Ovary (tissue), 9 donors: ENCODE measurements around the gene ZNF415. TPM values are rescaled to one million over a fixed set of nuclear protein-coding genes. Genes with fewer than 3 reads are reported as not detected.
"Not testable (repeated sequence)": the region's sequence is repeated elsewhere in the genome, so short reads cannot be mapped to it uniquely, and the experiment has no call there.

Experiments
- DNase-seq, 5 donors: peaks; one replicate each; pipeline ENCODE4 v3.0.0-alpha.2; 2019 to 2020
- H3K27ac ChIP-seq, 2 donors: fragments of 200-600 bp; one replicate each; pipeline versions ENCODE4 v1.5.1 to v1.8.0; 2019 to 2022
- H3K27me3 ChIP-seq: fragments of 200-600 bp; one replicate; pipeline ENCODE4 v1.8.0; 2022
- H3K36me3 ChIP-seq: fragments of 200-600 bp; sonication (generic); one replicate; pipeline ENCODE4 v1.5.1; 2019
- H3K4me1 ChIP-seq: one replicate; pipeline ENCODE4 v1.8.1; 2013; ENCODE audit warnings: mild to moderate bottlenecking, moderate library complexity; ENCODE audit not compliant: insufficient read depth
- H3K4me3 ChIP-seq: fragments of 200-600 bp; sonication (generic); one replicate; pipeline ENCODE4 v1.5.1; 2017
- H3K9me3 ChIP-seq, 2 donors: fragments of 200-600 bp in 1 of 2; sonication (generic) in 1 of 2; one replicate each; pipeline versions ENCODE4 v1.5.1 to v1.8.1; 2013 to 2019; ENCODE audit warnings: mild to moderate bottlenecking in 1 of 2, moderate library complexity in 1 of 2
- EP300 ChIP-seq: sonication (generic); formaldehyde crosslinking; IDR thresholded peaks from one replicate; pipeline ENCODE4 v1.6.1; 2017; ENCODE audit warnings: antibody characterized with exemption
- POLR2A ChIP-seq: fragments of 450-650 bp; IDR thresholded peaks from one replicate; pipeline ENCODE4 v1.6.1; 2017; ENCODE audit warnings: antibody characterized with exemption, mild to moderate bottlenecking, moderate library complexity
- WGBS, 3 donors: extraction: QIAGEN DNeasy Blood & Tissue Kit in 1 of 3; methylation state at CpG; one replicate each; pipeline versions ENCODE4 v1.1.5 to v1.1.7; 2013 to 2017; 5-methylcytosine and 5-hydroxymethylcytosine counted together
- intact Hi-C, 4 donors: fragments of 100-400 bp; cut with DNase I; formaldehyde crosslinking; loops; one replicate each; pipeline versions ENCODE4 v1.11.0 to v1.15.1; 2022 to 2023
- polyA plus RNA-seq, 2 donors: library from polyadenylated mRNA; stranded (reverse); fragments of 200-250 nt in 1 of 2; fragments of 350-450 nt in 1 of 2; fragmentation: Illumina TruSeq in 1 of 2; extraction: RNeasy Lipid Tissue Mini Kit (QIAGEN cat#74804) in 1 of 2; gene quantifications; one replicate each; pipeline ENCODE4 v1.2.3, GENCODE V29; 2013 to 2014
- total RNA-seq, 7 donors: library from RNA; depleted of rRNA in 2 of 7; stranded (reverse); fragments of >200 nt in 2 of 7; fragmentation: NEBNext Ultra II Directional in 3 of 7; extraction: Animal tissue kit (Norgen Biotek cat#: 25700) in 3 of 7; gene quantifications; one replicate each; pipeline versions ENCODE4 v1.1.0 to v1.2.4, GENCODE V29; 2016 to 2023
- TF ChIP-seq, protein P1 (sequence below), 3 donors: fragments of 450-650 bp in 2 of 3; fragments of 200-600 bp in 1 of 3; IDR thresholded peaks; one replicate each; pipeline versions ENCODE4 v1.5.1 to v1.8.0; 2016 to 2022; ENCODE audit warnings: antibody characterized with exemption in 3 of 3, mild to moderate bottlenecking in 1 of 3
- donor health status: DM: no; HTN: no; CAD: no; lungs with moderate emphysema.
- donor health status: DM: no; HTN: no; CAD: no.
- donor health status: Bipolar disorder and iron deficiency.
- donor health status: DM: yes; HTN: yes; CAD: no.
- donor health status: DM: no; HTN: no; CAD: no.
- donor health status: DM: yes; HTN: yes; CAD: no.

Gene ZNF415
- total and polyA plus RNA-seq, 9 donors, result 7.0 to 18.6 (median 12.4) TPM

DNA sequence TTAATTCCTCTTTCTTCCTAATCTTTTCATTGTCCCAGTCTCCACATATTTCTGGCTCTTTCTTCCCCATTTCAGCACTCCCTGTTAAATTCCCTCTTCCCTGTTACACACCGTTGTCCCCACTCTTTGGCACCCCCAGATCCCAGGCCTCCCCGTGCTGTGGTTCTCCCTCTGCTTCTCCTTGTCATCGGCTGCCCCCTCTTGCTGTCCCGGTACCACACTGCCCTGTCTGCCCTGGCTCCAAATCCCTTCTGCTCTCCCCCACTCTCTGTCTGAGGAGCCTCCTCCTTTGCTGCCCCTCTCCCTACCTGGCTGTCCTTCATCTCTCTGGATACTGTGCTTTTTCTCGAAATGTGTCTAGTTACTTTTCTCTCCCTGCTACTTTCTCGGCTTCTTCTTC is 983 bp downstream of the ZNF415 start:
- WGBS, 3 donors, result 30 to 38% (median 32%) methylated on average over 6 of the region's 6 CpGs
- peaks cover 4% of the 10 kb centered on the region for H3K4me1 ChIP-seq
- TF ChIP-seq POLR2A (no peak), EP300 (no peak)
- TF ChIP-seq, protein P1, sequence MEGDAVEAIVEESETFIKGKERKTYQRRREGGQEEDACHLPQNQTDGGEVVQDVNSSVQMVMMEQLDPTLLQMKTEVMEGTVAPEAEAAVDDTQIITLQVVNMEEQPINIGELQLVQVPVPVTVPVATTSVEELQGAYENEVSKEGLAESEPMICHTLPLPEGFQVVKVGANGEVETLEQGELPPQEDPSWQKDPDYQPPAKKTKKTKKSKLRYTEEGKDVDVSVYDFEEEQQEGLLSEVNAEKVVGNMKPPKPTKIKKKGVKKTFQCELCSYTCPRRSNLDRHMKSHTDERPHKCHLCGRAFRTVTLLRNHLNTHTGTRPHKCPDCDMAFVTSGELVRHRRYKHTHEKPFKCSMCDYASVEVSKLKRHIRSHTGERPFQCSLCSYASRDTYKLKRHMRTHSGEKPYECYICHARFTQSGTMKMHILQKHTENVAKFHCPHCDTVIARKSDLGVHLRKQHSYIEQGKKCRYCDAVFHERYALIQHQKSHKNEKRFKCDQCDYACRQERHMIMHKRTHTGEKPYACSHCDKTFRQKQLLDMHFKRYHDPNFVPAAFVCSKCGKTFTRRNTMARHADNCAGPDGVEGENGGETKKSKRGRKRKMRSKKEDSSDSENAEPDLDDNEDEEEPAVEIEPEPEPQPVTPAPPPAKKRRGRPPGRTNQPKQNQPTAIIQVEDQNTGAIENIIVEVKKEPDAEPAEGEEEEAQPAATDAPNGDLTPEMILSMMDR (IDR thresholded peaks at IDR 0.05), result no peak
- no peaks in the 10 kb centered on the region for H3K9me3 ChIP-seq
- no peak overlapping the region for H3K27ac ChIP-seq
- no peaks in the 10 kb centered on the region for H3K36me3 ChIP-seq
- DNase-seq, result no peak
- H3K27me3 ChIP-seq, result no peaks in the 10 kb centered on the region
- peak overlapping the region; percentile 60 for H3K4me3 ChIP-seq
- intact Hi-C loops, result no loop called here

DNA sequence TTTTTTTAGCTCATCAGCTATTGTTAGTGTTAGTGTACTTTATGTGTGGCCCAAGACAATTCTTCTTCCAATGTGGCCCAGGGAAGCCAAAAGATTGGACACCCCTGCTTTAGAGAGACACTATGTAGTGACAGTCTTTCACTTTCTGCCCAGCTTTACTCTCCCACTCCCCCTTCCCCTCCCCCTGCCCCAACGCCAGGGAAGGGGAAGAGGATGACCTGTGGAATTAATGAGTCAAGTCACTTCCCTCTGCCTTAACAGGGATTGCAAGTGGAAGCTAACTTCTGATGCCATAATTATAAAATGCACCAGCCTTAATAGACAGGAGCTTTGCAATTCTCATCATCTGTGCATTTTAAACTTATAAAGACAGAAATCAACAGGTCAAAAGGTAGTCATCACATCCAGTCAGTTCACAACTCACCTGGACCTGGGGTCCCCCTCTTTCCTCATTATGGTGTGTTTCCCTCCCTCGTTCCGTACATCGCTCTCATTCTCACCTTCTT is 1.6 kb downstream of the ZNF415 start:
- TF ChIP-seq, protein P1 (IDR thresholded peaks at IDR 0.05), result no peak
- WGBS, 3 donors, result 81 to 87% (median 82%) methylated on average over 4 of the region's 4 CpGs
- Histone ChIP-seq H3K27ac (no peak overlapping the region), H3K36me3 (no peaks in the 10 kb centered on the region), H3K9me3 (no peaks in the 10 kb centered on the region), H3K4me3 (no peak overlapping the region), H3K4me1 (peaks cover 4% of the 10 kb centered on the region), H3K27me3 (no peaks in the 10 kb centered on the region)
- intact Hi-C loops, result no loop called here
- no peak for DNase-seq

DNA sequence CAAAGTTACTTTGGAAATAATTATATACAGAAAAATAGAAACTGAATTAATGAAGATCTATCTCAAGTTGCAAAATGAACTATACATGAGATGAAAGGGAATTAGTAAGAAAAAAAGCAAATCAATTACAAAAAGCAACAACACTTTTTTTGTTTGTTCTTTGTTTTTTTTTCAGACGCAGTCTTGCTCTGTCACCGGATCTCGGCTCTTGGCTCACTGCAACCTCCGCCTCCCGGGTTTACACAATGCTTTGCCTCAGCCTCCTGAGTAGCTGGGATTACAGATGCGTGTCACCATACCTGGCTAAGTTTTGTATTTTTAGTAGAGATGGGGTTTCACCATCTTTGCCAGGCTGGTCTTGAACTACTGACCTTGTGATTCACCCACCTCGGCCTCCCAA is 2.2 kb downstream of the ZNF415 start:
- H3K27me3 ChIP-seq, result no peaks in the 10 kb centered on the region
- no peaks in the 10 kb centered on the region for H3K9me3 ChIP-seq
- DNase-seq, result no peak
- H3K4me1 ChIP-seq, result peaks cover 4% of the 10 kb centered on the region
- TF ChIP-seq, protein P1 (IDR thresholded peaks at IDR 0.05), result no peak
- TF ChIP-seq EP300 (no peak), POLR2A (no peak)
- intact Hi-C loops, result no loop called here
- H3K36me3 ChIP-seq, result no peaks in the 10 kb centered on the region
- WGBS, 3 donors, result 86 to 90% (median 88%) methylated on average over 7 of the region's 7 CpGs
- no peak overlapping the region for H3K27ac ChIP-seq
- no peak overlapping the region for H3K4me3 ChIP-seq

DNA sequence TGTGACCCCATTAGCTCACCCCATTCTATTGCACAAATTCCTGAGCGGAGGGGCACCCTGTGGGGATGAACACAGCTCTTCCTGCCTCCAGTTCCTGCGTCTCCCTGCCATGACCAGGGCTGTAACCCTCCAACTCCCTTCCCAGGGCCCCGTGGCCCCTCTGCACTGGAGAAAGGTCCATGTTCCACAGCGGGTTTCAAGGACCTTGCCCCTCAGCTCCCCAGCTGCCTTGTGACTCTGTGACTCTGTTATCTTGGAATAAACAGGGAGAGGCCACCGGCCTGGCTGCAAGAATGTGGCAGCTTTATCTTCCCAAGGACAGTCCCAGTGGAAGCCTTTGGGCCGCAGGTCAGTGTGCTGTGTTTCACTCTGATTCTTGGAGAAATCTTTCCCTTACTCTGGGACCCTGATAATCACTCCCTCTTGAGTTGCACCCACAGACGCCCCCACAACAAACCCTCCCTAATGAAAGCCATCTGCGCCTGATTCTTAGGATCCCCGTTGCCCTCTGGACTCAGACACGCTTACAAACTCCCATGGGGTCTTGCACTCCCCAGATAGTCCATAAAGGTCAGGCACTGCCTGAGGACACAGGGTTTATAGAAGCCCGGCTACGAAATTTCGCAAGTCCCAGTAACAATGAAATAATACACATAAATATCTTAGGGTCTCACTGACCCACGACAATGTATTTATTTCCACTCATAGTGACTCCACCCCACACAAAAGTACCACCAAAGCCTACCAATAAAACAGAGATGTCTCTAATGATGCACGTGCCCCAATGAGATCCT is 5.8 kb downstream of the ZNF415 start:
- H3K27ac ChIP-seq, H3K27me3 ChIP-seq, H3K4me1 ChIP-seq, intact Hi-C loops, H3K4me3 ChIP-seq, DNase-seq, H3K9me3 ChIP-seq, H3K36me3 ChIP-seq: not testable (repeated sequence)
- 40 to 55% (median 48%) methylated on average over 8 to 9 of the region's 15 CpGs for WGBS, 3 donors

DNA sequence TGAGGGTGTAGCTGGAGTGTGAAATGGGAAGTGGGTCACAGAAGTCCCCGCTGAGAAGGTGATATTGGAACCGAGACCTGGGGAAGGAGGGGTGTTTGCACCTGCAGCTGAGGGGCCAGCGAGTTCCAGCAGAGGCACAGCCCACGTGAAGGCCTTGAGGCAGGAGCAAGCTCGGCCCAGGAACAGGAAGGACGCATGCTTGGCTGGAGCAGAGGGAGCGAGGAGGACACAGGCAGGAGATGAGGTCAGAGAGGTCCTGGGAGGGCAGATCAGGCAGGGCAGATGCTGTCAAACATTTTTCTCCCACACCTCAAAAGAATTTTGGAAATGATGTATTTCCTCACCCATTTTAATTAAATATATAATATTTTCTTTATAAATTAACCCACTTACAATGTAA is 9.3 kb downstream of the ZNF415 start:
- intact Hi-C loops, result no loop called here
- Histone ChIP-seq H3K27me3 (no peaks in the 10 kb centered on the region), H3K27ac (no peak overlapping the region), H3K4me1 (no peaks in the 10 kb centered on the region), H3K9me3 (no peaks in the 10 kb centered on the region), H3K4me3 (no peak overlapping the region), H3K36me3 (no peaks in the 10 kb centered on the region)
- no peak for DNase-seq
- TF ChIP-seq, protein P1 (IDR thresholded peaks at IDR 0.05), result no peak
- no peak for TF ChIP-seq EP300
- TF ChIP-seq POLR2A, result no peak
- 68 to 74% (median 70%) methylated on average over 7 of the region's 7 CpGs for WGBS, 3 donors
